PC-3 (cell line): ENCODE measurements around the gene PRPSAP2. TPM values are rescaled to one million over a fixed set of nuclear protein-coding genes. Genes with fewer than 3 reads are reported as not detected.
A peak's percentile ranks its signal among the peaks of the same experiment; 100 is the strongest.

Experiments used
- ATAC-seq: fragments of 200-7000 bp; cut with Tn5 transposase; 2 replicates; pipeline ENCODE4 v1.9.1; 2020; ENCODE audit warnings: mild to moderate bottlenecking, moderate library complexity
- BruUV-seq: library from RNA; stranded (reverse); fragments of 400-500 nt; replicated peaks from 2 replicates; lab custom pipeline; 2021; lab: Mats Ljungman, UMichigan
- CTCF ChIA-PET: fragments of 300-600 bp; sonication (Branson Sonifier 250); formaldehyde crosslinking; loops from one replicate; lab custom pipeline; 2022; ENCODE audit warnings: antibody characterized with exemption; lab: Charles Lee
- POLR2A ChIA-PET: fragments of 300-600 bp; sonication (Branson Sonifier 250); formaldehyde crosslinking; loops from one replicate; lab custom pipeline; 2022; ENCODE audit warnings: antibody characterized with exemption; ENCODE audit not compliant: unreplicated experiment; lab: Charles Lee
- DNase-seq: peaks from one replicate; pipeline ENCODE4 v3.0.0-alpha.2; 2015
- H2AFZ ChIP-seq: fragments of 300-600 bp; sonication (generic); 2 replicates; pipeline ENCODE4 v1.6.0; 2016; ENCODE audit warnings: antibody characterized with exemption, low read length
- H3F3A ChIP-seq: fragments of 300-600 bp; sonication (generic); one replicate; pipeline ENCODE4 v1.6.0; 2017; ENCODE audit warnings: antibody characterized with exemption, low read length, control low read depth, mild to moderate bottlenecking; ENCODE audit not compliant: unreplicated experiment
- H3K27ac ChIP-seq: fragments of 300-600 bp; sonication (generic); 2 replicates; pipeline ENCODE4 v1.5.1; 2016; ENCODE audit warnings: mild to moderate bottlenecking, low read length
- H3K27me3 ChIP-seq: fragments of 300-600 bp; sonication (generic); 2 replicates; pipeline ENCODE4 v1.6.1; 2016; ENCODE audit warnings: low read length, mixed read lengths
- H3K36me3 ChIP-seq: fragments of 300-600 bp; sonication (generic); 2 replicates; pipeline ENCODE4 v1.6.1; 2016; ENCODE audit warnings: low read depth, mixed run types, low read length, mixed read lengths
- H3K4me1 ChIP-seq: fragments of 300-600 bp; sonication (generic); 2 replicates; pipeline ENCODE4 v1.5.1; 2016; ENCODE audit warnings: low read length; ENCODE audit not compliant: insufficient read depth
- H3K4me2 ChIP-seq: fragments of 300-600 bp; sonication (generic); 2 replicates; pipeline ENCODE4 v1.6.0; 2016; ENCODE audit warnings: low read length
- H3K4me3 ChIP-seq: fragments of 300-600 bp; sonication (generic); 2 replicates; pipeline ENCODE4 v1.5.1; 2016; ENCODE audit warnings: mild to moderate bottlenecking, low read length, mixed read lengths
- H3K79me2 ChIP-seq: fragments of 300-600 bp; sonication (generic); 2 replicates; pipeline ENCODE4 v1.6.1; 2017; ENCODE audit warnings: low read length, mixed read lengths
- H3K9ac ChIP-seq: fragments of 300-600 bp; sonication (generic); 2 replicates; pipeline ENCODE4 v1.6.0; 2016; ENCODE audit warnings: mild to moderate bottlenecking, low read length
- H3K9me2 ChIP-seq: fragments of 300-600 bp; sonication (generic); replicated peaks from 2 replicates; pipeline ENCODE4 v1.6.1; 2016; ENCODE audit warnings: mixed run types, low read length, mixed read lengths
- H3K9me3 ChIP-seq: fragments of 300-600 bp; sonication (generic); 2 replicates; pipeline ENCODE4 v1.6.1; 2016; ENCODE audit warnings: low read length, mixed read lengths
- H4K20me1 ChIP-seq: fragments of 300-600 bp; sonication (generic); 2 replicates; pipeline ENCODE4 v1.6.1; 2016; ENCODE audit warnings: low read length, mixed read lengths
- CTCF ChIP-seq: fragments of 300-600 bp; sonication (generic); conservative IDR thresholded peaks from 2 replicates; pipeline ENCODE4 v1.5.1; 2017; ENCODE audit warnings: antibody characterized with exemption, low read depth, mild to moderate bottlenecking, low read length
- EZH2 ChIP-seq: fragments of 300-600 bp; sonication (generic); IDR thresholded peaks from one replicate; pipeline ENCODE4 v1.6.1; 2017; ENCODE audit warnings: antibody characterized with exemption, mild to moderate bottlenecking, low read length; ENCODE audit not compliant: unreplicated experiment
- EZH2phosphoT487 ChIP-seq: fragments of 300-600 bp; sonication (generic); IDR thresholded peaks from 2 replicates; pipeline ENCODE4 v1.6.1; 2018; ENCODE audit warnings: mild to moderate bottlenecking, antibody characterized with exemption, low read length, borderline replicate concordance
- intact Hi-C: fragments of 100-400 bp; cut with micrococcal nuclease; formaldehyde crosslinking; loops from 2 replicates; pipeline ENCODE4 v1.9.0; 2023
- total RNA-seq: library from RNA; depleted of rRNA; stranded (reverse); fragments of >200 nt; gene quantifications from 2 replicates; pipeline ENCODE4 v1.2.3, GENCODE V29; 2014

PRPSAP2 gene
- total RNA-seq, 1 experiment from 2014 or later: 81.3 TPM

- no peak for ATAC-seq
- Histone ChIP-seq H3K4me2 (no peak overlapping the region), H3K27me3 (no peaks in the 10 kb centered on the region), H3K36me3 (peaks cover 32% of the 10 kb centered on the region), H4K20me1 (no peaks in the 10 kb centered on the region), H2AFZ (no peak overlapping the region), H3K9me3 (no peaks in the 10 kb centered on the region), H3K9me2 (no peaks in the 10 kb centered on the region), H3K27ac (no peak overlapping the region), H3F3A (no peaks in the 10 kb centered on the region), H3K9ac (no peak overlapping the region), H3K4me3 (no peak overlapping the region), H3K79me2 (no peaks in the 10 kb centered on the region), H3K4me1 (no peaks in the 10 kb centered on the region)
- CTCF ChIA-PET: no interaction called here
- TF ChIP-seq CTCF (no peak), EZH2 (no peak), EZH2phosphoT487 (no peak)
- DNase-seq: no peak
- POLR2A ChIA-PET: no interaction called here
- intact Hi-C loops: no loop called here
- BruUV-seq: no TSS peak
Observed at GRCh38 chr17:18910326-18910725, 52.4 kb downstream of the PRPSAP2 start.

- Histone ChIP-seq H3K4me3 (no peak overlapping the region), H3K27me3 (no peaks in the 10 kb centered on the region), H3K4me1 (no peaks in the 10 kb centered on the region), H3K4me2 (no peak overlapping the region), H3K79me2 (no peaks in the 10 kb centered on the region), H3K9me3 (no peaks in the 10 kb centered on the region), H4K20me1 (no peaks in the 10 kb centered on the region), H3K36me3 (peaks cover 32% of the 10 kb centered on the region), H3K9me2 (no peaks in the 10 kb centered on the region), H3K9ac (no peak overlapping the region), H3F3A (no peaks in the 10 kb centered on the region), H3K27ac (no peak overlapping the region), H2AFZ (no peak overlapping the region)
- intact Hi-C loops: no loop called here
- TF ChIP-seq EZH2 (no peak), EZH2phosphoT487 (no peak), CTCF (no peak)
- CTCF ChIA-PET: no interaction called here
- BruUV-seq: no TSS peak
- DNase-seq (no peak), ATAC-seq (no peak)
- POLR2A ChIA-PET: no interaction called here
Observed at GRCh38 chr17:18910881-18911280, 53.0 kb downstream of the PRPSAP2 start.

GRCh38 chr17:18916816-18917500, 59.0 kb downstream of the PRPSAP2 start:
- Histone ChIP-seq H3K27me3 (no peaks in the 10 kb centered on the region), H3K9ac (no peak overlapping the region), H3K4me1 (peaks cover 24% of the 10 kb centered on the region), H3K27ac (no peak overlapping the region), H3K9me2 (no peaks in the 10 kb centered on the region), H4K20me1 (no peaks in the 10 kb centered on the region), H2AFZ (no peak overlapping the region), H3K9me3 (no peaks in the 10 kb centered on the region), H3K4me3 (no peak overlapping the region), H3K4me2 (no peak overlapping the region), H3F3A (peaks cover 8% of the 10 kb centered on the region), H3K79me2 (no peaks in the 10 kb centered on the region), H3K36me3 (peaks cover 24% of the 10 kb centered on the region)
- DNase-seq (peak; percentile 16), ATAC-seq (no peak)
- intact Hi-C loops: no loop called here
- TF ChIP-seq EZH2phosphoT487 (no peak), EZH2 (no peak), CTCF (no peak)
- ChIA-PET CTCF (interaction anchor here (0.7 kb wide), 1 partner anchor 198 kb away, joined by 10 read pairs; no protein-coding TSS in a partner anchor), POLR2A (no interaction called here)
- no TSS peak for BruUV-seq
